Fibroblast of the aortic adventitia (primary cell): ENCODE measurements around the gene CCL2. TPM values are rescaled to one million over a fixed set of nuclear protein-coding genes. Genes with fewer than 3 reads are reported as not detected.

Source experiments
- DNase-seq: peaks from one replicate; pipeline ENCODE4 v3.0.0-alpha.2; 2010; ENCODE audit warnings: low read depth
- H3K4me3 ChIP-seq: 2 replicates; pipeline ENCODE4 v1.5.1; 2011; ENCODE audit warnings: low read depth, mild to moderate bottlenecking, control low read depth, low read length, moderate library complexity
- CTCF ChIP-seq: IDR thresholded peaks from 2 replicates; pipeline ENCODE4 v1.5.1; 2011; ENCODE audit warnings: mild to moderate bottlenecking, low read length, control low read depth, inconsistent platforms; ENCODE audit not compliant: insufficient read depth
- total RNA-seq: library from RNA; depleted of rRNA; stranded (reverse); fragments of >200 nt; gene quantifications from 2 replicates; pipeline ENCODE4 v1.2.3, GENCODE V29; 2012; ENCODE audit warnings: low replicate concordance

CCL2 gene
- total RNA-seq, 1 donor: 109 TPM

- no peak overlapping the region for H3K4me3 ChIP-seq
- DNase-seq: peak; percentile 97
- TF ChIP-seq CTCF: no peak
Measured at GRCh38 chr17:34252444-34253138, 2.5 kb upstream of the CCL2 start.

- DNase-seq: no peak
- no peak overlapping the region for H3K4me3 ChIP-seq
- TF ChIP-seq CTCF: no peak
Measured at GRCh38 chr17:34253139-34253525, 2.0 kb upstream of the CCL2 start.

GRCh38 chr17:34254146-34254545 is 939 bp upstream of the CCL2 start:
- H3K4me3 ChIP-seq: peak overlapping the region; percentile 15
- DNase-seq: peak; percentile 96
- TF ChIP-seq CTCF: no peak

GRCh38 chr17:34255381-34255732 is 272 bp downstream of the CCL2 start:
- H3K4me3 ChIP-seq: peak overlapping the region; percentile 79
- no peak for TF ChIP-seq CTCF
- DNase-seq: no peak

- peak overlapping the region; percentile 79 for H3K4me3 ChIP-seq
- DNase-seq: no peak
- no peak for TF ChIP-seq CTCF
Measured at GRCh38 chr17:34255841-34256240, 756 bp downstream of the CCL2 start.

GRCh38 chr17:34257299-34257985 is 2.4 kb downstream of the CCL2 start:
- DNase-seq: peak; percentile 36
- H3K4me3 ChIP-seq: no peak overlapping the region
- TF ChIP-seq CTCF: no peak
